Measurements from ENCODE around the gene ORMDL2. TPM values are rescaled to one million over a fixed set of nuclear protein-coding genes. Genes with fewer than 3 reads are reported as not detected.

ORMDL2 gene
- total RNA-seq, 1 experiment from 2014 or later: 22.5 TPM

DNA sequence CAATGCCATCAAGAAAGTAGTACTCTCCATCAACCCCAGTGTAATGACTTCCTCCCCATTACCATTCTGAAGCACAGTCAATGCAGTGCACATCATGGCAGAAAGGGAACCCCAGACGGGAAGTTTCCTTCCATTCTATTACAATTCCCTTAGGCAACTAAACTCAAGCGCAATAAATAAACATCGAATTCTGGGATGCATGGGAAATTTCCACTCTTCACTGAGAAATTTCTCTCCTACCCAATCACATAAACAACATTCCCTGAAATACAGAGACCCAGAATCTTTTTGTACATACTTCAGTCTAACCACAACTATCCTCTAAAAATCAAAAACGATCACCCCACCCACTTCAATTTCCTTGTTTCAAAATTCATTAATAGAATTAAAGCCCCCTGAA is 20.3 kb upstream of the ORMDL2 start:
- peaks cover 5% of the 10 kb centered on the region for H3F3A ChIP-seq (ENCODE audit: insufficient read depth, low read depth)
- no peak overlapping the region for H2AFZ ChIP-seq
- H3K4me3 ChIP-seq: no peak overlapping the region
- no peaks in the 10 kb centered on the region for H3K9me3 ChIP-seq (ENCODE audit: insufficient read depth, low read depth)
- POLR2A ChIA-PET (ENCODE audit: unreplicated experiment): no interaction called here
- H3K79me2 ChIP-seq (ENCODE audit: low read depth): 0 out of 2 replicates have a peak, but pooled peaks cover 4% of the 10 kb centered on the region
- no peaks in the 10 kb centered on the region for H3K4me1 ChIP-seq (replicated peaks; ENCODE audit: insufficient read depth)
- no peak overlapping the region for H3K27ac ChIP-seq
- no peaks in the 10 kb centered on the region for H3K9me2 ChIP-seq (ENCODE audit: insufficient read depth)
- no TSS peak for BruUV-seq (replicated peaks)
- TF ChIP-seq EZH2 (IDR thresholded peaks at IDR 0.05; ENCODE audit: low read depth): no peak
- TF ChIP-seq, protein P1, sequence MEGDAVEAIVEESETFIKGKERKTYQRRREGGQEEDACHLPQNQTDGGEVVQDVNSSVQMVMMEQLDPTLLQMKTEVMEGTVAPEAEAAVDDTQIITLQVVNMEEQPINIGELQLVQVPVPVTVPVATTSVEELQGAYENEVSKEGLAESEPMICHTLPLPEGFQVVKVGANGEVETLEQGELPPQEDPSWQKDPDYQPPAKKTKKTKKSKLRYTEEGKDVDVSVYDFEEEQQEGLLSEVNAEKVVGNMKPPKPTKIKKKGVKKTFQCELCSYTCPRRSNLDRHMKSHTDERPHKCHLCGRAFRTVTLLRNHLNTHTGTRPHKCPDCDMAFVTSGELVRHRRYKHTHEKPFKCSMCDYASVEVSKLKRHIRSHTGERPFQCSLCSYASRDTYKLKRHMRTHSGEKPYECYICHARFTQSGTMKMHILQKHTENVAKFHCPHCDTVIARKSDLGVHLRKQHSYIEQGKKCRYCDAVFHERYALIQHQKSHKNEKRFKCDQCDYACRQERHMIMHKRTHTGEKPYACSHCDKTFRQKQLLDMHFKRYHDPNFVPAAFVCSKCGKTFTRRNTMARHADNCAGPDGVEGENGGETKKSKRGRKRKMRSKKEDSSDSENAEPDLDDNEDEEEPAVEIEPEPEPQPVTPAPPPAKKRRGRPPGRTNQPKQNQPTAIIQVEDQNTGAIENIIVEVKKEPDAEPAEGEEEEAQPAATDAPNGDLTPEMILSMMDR (conservative IDR thresholded peaks at IDR 0.05): no peak
- H4K20me1 ChIP-seq (ENCODE audit: insufficient read depth): no peaks in the 10 kb centered on the region; the same call in none of the 2 replicates
- H3K4me2 ChIP-seq: no peak overlapping the region
- CTCF ChIA-PET: interaction anchor here (0.5 kb wide), 1 partner anchor 15 kb away, joined by 3 read pairs; no protein-coding TSS in a partner anchor
- no peaks in the 10 kb centered on the region for H3K27me3 ChIP-seq (ENCODE audit: insufficient read depth, low read depth)
- intact Hi-C loops (cut with micrococcal nuclease; ENCODE audit: unreplicated experiment): no loop called here
- no peak for DNase-seq
- peaks cover 57% of the 10 kb centered on the region for H3K36me3 ChIP-seq (ENCODE audit: low read depth)

DNA sequence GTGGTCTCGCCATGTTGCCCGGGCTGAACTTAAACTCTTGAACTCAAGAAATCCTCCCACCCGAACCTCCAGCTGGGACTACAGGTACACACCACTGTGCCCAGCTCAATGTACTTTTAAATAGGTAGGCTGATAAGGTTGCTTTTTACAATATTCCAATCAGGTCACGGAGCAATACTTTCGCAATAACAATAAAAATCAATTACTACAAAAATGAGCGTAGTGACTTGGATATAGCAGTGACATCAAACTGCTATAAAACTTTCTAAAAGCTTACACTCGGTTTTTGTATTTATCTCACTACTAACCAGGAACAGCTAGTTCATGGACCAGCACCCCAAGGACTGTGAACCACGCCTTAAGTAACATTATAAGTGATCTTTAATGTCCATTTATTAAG is 10.9 kb upstream of the ORMDL2 start:
- Histone ChIP-seq H4K20me1 (ENCODE audit: insufficient read depth) (peaks cover 63% of the 10 kb centered on the region), H3K4me1 (replicated peaks; ENCODE audit: insufficient read depth) (no peaks in the 10 kb centered on the region), H3K79me2 (ENCODE audit: low read depth) (peaks cover 69% of the 10 kb centered on the region), H3K9me3 (ENCODE audit: insufficient read depth, low read depth) (no peaks in the 10 kb centered on the region), H3K27ac (no peak overlapping the region), H3K36me3 (ENCODE audit: low read depth) (peaks cover 6% of the 10 kb centered on the region; the same call in 1 of the 2 replicates), H3K27me3 (ENCODE audit: insufficient read depth, low read depth) (no peaks in the 10 kb centered on the region), H3K4me2 (no peak overlapping the region), H3K4me3 (no peak overlapping the region), H2AFZ (no peak overlapping the region), H3K9me2 (ENCODE audit: insufficient read depth) (no peaks in the 10 kb centered on the region), H3F3A (ENCODE audit: insufficient read depth, low read depth) (peaks cover 22% of the 10 kb centered on the region; the same call in 1 of the 2 replicates)
- DNase-seq: no peak
- no TSS peak for BruUV-seq (replicated peaks)
- ChIA-PET POLR2A (ENCODE audit: unreplicated experiment) (no interaction called here), CTCF (no interaction called here)
- intact Hi-C loops (cut with micrococcal nuclease; ENCODE audit: unreplicated experiment): no loop called here
- no peak for TF ChIP-seq EZH2 (IDR thresholded peaks at IDR 0.05; ENCODE audit: low read depth)
- TF ChIP-seq, protein P1 (conservative IDR thresholded peaks at IDR 0.05): no peak

DNA sequence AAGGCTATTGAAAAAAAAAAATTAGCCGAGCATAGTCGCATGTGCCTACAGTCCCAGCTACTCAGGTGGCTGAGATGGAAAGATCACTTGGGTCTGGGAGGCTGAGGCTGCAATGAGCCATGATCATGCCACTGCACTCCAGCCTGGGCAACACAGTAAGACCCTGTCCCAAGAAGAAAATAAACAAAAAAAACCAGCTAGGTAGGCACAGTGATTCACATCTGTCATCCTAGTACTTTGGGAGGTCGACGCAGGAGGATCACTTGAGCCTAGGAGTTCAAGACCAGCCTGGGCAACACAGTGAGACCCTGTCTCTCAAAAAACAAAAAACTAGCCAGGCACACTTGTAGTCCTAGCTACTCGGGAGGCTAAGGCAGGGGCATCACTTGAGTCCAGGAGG is 8.6 kb upstream of the ORMDL2 start:
- POLR2A ChIA-PET (ENCODE audit: unreplicated experiment): no interaction called here
- intact Hi-C loops (cut with micrococcal nuclease; ENCODE audit: unreplicated experiment): no loop called here
- Histone ChIP-seq H3K27me3 (ENCODE audit: insufficient read depth, low read depth) (no peaks in the 10 kb centered on the region), H3K36me3 (ENCODE audit: low read depth) (peaks cover 6% of the 10 kb centered on the region; the same call in 1 of the 2 replicates), H3K4me3 (no peak overlapping the region), H3K27ac (no peak overlapping the region), H3K4me2 (no peak overlapping the region), H3K4me1 (replicated peaks; ENCODE audit: insufficient read depth) (no peaks in the 10 kb centered on the region), H2AFZ (no peak overlapping the region), H3K9me3 (ENCODE audit: insufficient read depth, low read depth) (no peaks in the 10 kb centered on the region), H3K9me2 (ENCODE audit: insufficient read depth) (no peaks in the 10 kb centered on the region), H3K79me2 (ENCODE audit: low read depth) (peaks cover 87% of the 10 kb centered on the region), H4K20me1 (ENCODE audit: insufficient read depth) (peaks cover 71% of the 10 kb centered on the region), H3F3A (ENCODE audit: insufficient read depth, low read depth) (peaks cover 21% of the 10 kb centered on the region; the same call in 1 of the 2 replicates)
- DNase-seq: no peak
- TF ChIP-seq, protein P1 (conservative IDR thresholded peaks at IDR 0.05): no peak
- TF ChIP-seq EZH2 (IDR thresholded peaks at IDR 0.05; ENCODE audit: low read depth): no peak
- CTCF ChIA-PET: interaction anchor here (0.6 kb wide), 1 partner anchor 68 kb away, joined by 4 read pairs; no protein-coding TSS in a partner anchor
- no TSS peak for BruUV-seq (replicated peaks)

All from PC-9 (cell line).